GM19395 (cell line): ENCODE measurements around the gene NDUFAF7.
"Not testable (repeated sequence)": the region's sequence is repeated elsewhere in the genome, so short reads cannot be mapped to it uniquely, and the experiment has no call there.

Experiments
- ATAC-seq: cut with Tn5 transposase; IDR thresholded peaks from one replicate; pipeline ENCODE4 v1.9.1; 2021; ENCODE audit warnings: mild to moderate bottlenecking, moderate library complexity; ENCODE audit not compliant: unreplicated experiment

Gene NDUFAF7

DNA sequence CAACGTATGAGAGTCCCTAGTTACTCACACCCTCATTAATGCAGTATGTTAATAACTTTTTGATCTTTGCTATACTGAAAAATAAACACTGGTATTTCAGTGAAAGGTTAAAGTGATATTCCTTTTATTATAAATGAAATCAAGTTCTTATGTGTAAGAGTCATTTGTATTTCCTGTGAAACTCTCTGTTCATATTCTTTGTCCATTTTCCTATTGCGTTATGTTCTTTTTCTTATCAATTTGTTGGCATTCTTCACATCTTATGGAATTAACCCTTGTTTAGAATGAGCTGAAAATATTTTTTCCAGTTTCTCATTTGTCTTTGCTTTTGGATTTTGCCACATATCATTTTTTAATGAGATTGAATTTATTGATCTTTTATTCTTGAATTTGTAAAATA is 44.8 kb downstream of the NDUFAF7 start:
- ATAC-seq, result no peak

DNA sequence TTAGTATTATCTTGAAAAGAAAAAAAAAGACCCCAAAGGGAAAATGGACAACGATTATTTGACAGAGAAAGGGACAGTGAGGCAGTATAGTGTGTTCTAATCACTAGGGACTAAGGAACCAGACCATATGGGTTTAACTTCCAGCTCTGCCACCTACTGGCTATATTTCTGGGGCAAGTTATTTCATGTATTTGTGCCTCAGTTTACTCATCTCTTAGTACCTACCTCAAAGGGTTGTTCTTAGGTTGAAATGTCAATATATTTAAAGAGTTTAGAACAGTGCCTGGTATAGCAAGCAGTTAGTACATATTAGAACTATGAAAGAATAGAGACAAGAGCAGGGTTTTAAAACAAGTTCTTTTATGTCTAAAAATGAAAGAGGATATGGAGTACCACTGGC is 50.5 kb downstream of the NDUFAF7 start:
- ATAC-seq, result no peak

DNA sequence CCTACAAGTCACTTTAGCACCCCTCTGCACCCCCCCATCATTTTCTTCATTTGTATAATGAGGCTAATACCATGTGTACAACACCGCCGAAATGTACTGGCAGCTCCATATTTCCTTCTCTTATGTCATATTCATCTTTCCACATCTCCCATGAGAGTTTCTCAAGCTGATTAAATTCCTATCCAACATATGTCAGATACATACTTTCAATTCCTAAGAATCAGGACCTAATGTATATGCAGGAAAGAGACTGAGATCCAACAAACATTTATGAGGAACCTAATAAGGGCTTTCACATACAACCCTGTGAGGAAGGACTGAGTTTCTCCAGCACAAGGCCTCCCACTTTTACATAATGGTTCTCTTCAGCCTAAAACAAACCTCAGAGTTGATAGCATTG is 51.3 kb downstream of the NDUFAF7 start:
- no peak for ATAC-seq

DNA sequence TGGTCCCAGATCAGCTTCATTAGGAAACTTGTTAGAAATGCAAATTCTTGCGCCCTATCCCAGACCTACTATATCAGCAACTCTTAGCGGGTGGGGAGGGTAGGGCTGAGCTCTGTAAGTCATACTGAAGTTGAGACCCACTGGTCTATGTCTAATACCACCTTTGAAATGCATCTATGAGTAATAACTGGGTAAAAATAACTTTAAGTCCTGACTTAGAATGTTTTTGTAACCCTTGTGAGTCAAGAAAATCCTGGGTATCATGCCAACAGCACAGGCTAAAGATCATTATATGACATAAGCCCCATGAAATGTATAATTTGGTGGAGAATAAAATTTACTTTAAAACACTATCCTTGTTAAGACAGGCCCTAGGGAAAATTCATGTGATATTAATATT is 51.7 kb downstream of the NDUFAF7 start:
- no peak for ATAC-seq

DNA sequence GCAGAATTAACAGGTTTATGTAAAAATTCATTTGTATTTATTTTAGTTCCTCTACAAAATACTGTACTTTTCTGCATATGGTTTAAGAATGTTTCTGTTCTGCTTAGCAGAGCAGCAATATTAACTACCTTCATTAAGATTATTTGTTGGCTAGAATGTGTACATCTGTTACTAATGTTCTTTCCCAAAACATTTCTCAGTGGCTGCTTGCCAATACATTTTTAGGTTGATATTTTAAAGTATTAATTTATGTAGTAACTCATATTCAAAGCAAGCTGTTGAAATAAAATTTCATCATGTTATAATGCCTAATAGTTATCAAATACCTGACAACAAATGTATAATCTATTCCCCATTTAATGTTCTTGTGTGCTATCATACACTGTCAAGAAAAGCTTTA is 52.9 kb downstream of the NDUFAF7 start:
- ATAC-seq, result no peak

DNA sequence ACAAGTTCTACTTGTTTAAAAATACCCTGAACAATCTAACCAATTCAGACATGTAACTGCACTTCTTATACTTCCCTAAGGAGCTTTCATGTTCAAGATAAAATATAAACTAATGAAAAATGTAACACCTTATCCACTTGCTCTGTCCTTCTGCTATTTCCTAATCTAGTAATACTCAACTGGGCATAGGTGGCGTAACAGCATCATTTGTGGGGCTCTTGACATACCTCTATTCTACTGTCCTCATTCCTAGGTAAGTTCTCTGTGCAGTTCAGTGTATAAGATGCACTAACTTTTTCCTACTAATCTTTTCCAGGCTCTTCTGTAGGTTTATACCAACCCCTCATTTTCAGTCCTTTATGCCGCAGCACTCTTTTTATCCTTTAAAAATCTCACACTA is 56.5 kb downstream of the NDUFAF7 start:
- ATAC-seq, result no peak

DNA sequence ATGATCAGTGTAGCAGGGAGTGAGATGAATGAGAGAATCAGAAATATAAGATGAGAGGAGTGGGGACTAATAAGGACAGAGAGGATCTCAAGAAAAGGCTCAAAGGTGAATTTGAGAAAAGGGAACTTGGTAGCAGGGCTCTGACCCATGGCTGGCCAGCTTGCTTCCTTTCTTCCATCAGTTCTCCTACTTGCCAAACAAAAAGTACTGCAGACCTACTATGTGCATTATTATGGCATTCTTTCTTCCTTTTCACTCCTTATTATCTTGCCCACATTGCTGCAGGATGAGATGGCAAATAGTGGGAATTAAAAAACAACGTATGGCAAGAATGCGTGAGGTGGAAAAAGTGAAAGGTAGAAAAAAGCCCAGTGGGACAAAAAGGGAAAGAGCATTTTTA is 60.2 kb downstream of the NDUFAF7 start:
- no peak for ATAC-seq

DNA sequence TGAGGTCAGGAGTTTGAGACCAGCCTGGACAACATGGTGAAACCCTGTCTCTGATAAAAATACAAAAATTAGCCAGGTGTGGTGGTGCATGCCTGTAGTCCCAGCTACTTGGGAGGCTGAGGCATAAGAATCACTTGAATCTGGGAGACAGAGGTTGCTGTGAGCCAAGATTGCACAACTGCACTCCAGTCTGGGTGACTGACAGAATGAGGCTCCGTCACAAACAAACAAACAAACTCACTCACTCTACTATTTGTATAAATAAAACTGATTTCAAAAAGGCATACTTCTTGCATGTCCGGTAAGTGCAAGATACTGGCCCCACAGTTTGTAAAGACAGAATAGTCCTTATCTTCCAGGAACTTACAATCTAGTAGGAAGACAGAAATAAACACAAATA is 63.4 kb downstream of the NDUFAF7 start:
- not testable (repeated sequence) for ATAC-seq

DNA sequence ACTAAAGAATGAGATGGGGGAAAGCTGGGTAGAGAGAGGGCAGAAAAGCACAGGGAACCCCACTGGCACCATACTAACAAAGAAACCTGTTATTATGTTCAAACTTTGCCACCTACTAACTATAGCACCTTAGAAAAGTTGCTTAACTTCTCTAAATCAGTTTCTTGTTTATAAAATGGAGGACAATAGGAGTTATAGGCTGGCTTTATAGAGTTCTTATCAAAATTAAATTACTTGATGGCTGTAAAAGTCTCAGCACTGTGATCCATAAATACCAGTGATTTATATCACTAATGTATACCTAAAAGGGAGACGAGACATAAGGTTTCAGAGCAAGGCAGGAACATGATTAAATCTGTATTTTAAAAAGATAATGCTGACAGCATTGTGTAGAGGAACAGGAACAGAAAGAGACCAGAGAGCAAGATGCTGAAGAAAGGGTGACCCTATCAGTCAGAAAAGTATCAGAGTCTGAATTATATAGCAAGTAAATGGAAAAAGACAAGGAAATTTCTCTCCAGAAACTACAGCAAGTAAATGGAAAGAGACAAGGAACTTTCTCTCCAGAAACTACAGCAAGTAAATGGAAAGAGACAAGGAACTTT is 64.1 kb downstream of the NDUFAF7 start:
- ATAC-seq, result no peak

DNA sequence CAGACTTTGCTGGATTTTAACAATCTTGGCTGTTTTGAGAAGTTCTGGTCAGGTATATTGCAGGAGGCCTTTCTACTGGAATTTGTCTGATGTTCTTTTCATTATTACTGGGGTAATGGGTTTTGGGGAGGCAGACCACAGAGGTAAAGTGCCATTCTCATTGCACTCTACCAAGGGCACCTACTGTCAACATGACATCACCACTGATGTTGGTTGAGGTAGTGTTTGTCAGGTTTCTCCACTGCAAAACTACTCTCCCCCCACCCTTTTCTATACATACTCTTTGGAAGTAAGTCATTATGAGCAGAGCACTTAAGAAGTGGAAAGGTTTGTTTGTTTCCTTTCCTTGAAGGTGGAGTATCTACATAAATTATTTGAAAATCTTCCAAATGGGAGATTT is 66.2 kb downstream of the NDUFAF7 start:
- no peak for ATAC-seq
